Muscle layer of duodenum (tissue), 2 donors: Measurements from ENCODE around the gene TEX22.

Source experiments
- H3K27ac ChIP-seq: one replicate; pipeline ENCODE4 v1.7.0; 2013; ENCODE audit warnings: mild to moderate bottlenecking, low read length
- H3K27me3 ChIP-seq: one replicate; pipeline ENCODE4 v1.7.0; 2013; ENCODE audit warnings: low read depth, mild to moderate bottlenecking, control low read depth, low read length
- H3K36me3 ChIP-seq, 2 donors: one replicate each; pipeline ENCODE4 v1.7.0; 2013; ENCODE audit warnings: low read length in 2 of 2, control low read depth in 1 of 2, mild to moderate bottlenecking in 1 of 2; ENCODE audit not compliant: insufficient read depth in 2 of 2, control insufficient read depth in 1 of 2
- H3K4me1 ChIP-seq, 2 donors: one replicate each; pipeline ENCODE4 v1.7.0; 2013; ENCODE audit warnings: low read length in 2 of 2, mild to moderate bottlenecking in 2 of 2, control low read depth in 1 of 2, moderate library complexity in 1 of 2; ENCODE audit not compliant: insufficient read depth in 2 of 2, control insufficient read depth in 1 of 2
- H3K4me3 ChIP-seq, 2 donors: one replicate each; pipeline ENCODE4 v1.7.0; 2013; ENCODE audit warnings: low read length in 2 of 2, low read depth in 1 of 2, mild to moderate bottlenecking in 1 of 2
- H3K9me3 ChIP-seq, 2 donors: one replicate each; pipeline ENCODE4 v1.7.0; 2013; ENCODE audit warnings: low read length in 2 of 2, control low read depth in 1 of 2, mild to moderate bottlenecking in 1 of 2; ENCODE audit not compliant: control insufficient read depth in 1 of 2
- donor health status: healthy.

TEX22 gene

DNA sequence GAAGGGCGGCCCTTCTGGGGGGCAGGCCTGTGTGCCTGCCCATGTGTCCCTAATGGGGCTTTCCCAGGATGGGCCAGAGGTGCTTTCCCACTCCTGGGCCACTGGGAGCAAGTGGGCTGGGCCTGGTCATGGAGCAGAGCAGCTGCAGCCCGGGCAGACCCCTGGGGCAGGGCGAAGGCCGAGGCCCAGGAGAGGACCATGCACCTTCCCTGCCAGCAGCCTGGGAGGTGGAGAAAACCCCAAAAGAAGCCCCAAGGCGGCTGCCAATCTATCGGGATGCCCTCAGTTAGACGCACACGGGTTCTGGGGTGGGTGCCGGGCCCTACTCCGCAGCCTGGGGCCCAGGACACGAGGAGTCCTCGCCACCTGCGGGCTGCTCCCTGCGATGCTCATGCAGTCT is 60.2 kb downstream of the TEX22 start:
- H3K4me1 ChIP-seq: no peaks in the 10 kb centered on the region
- H3K9me3 ChIP-seq: no peaks in the 10 kb centered on the region
- H3K27me3 ChIP-seq: no peaks in the 10 kb centered on the region
- H3K27ac ChIP-seq: no peak overlapping the region
- no peak overlapping the region for H3K4me3 ChIP-seq
- H3K36me3 ChIP-seq: peaks cover 13 to 66% of the 10 kb centered on the region in 2 donors

DNA sequence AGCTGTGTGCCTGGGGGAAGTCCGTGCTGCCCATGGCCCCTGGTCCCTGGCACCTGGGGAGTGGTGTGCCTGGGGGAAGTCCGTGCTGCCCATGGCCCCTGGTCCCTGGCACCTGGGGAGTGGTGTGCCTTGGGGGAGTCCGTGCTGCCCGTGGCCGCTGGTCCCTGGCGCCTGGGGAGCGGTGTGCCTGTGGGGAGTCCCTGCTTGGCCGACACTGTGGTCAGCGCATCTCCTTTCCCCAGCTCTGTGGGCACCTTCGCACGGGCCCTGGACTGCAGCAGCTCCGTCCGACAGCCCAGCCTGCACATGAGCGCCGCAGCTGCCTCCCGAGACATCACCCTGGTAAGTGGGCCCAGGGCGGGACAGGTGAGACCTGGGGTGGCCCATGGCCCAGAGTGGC is 61.8 kb downstream of the TEX22 start:
- peaks cover 13 to 70% of the 10 kb centered on the region in 2 donors for H3K36me3 ChIP-seq

DNA sequence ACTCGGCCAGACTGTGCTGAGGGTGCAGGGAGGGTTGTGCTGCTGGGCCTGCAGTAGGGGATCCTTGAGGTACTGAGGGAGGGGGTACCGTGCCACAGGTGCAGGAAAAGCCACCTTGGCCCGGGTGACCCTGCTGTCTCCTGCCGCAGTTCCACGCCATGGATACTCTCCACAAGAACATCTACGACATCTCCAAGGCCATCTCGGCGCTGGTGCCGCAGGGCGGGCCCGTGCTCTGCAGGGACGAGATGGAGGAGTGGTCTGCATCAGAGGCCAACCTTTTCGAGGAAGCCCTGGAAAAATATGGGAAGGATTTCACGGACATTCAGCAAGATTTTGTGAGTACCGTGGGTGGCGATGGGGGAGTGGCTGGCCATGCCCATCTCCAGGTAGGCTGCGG is 62.3 kb downstream of the TEX22 start:
- H3K4me1 ChIP-seq: no peaks in the 10 kb centered on the region
- no peak overlapping the region for H3K27ac ChIP-seq
- no peaks in the 10 kb centered on the region for H3K9me3 ChIP-seq
- no peaks in the 10 kb centered on the region for H3K27me3 ChIP-seq
- peaks cover 9 to 69% of the 10 kb centered on the region in 2 donors for H3K36me3 ChIP-seq
- no peak overlapping the region for H3K4me3 ChIP-seq

More for the DNA sequence above, 61.8 kb downstream of the TEX22 start:
- Histone ChIP-seq H3K27me3 (no peaks in the 10 kb centered on the region), H3K9me3 (no peaks in the 10 kb centered on the region), H3K4me1 (no peaks in the 10 kb centered on the region), H3K4me3 (no peak overlapping the region), H3K27ac (no peak overlapping the region)

DNA sequence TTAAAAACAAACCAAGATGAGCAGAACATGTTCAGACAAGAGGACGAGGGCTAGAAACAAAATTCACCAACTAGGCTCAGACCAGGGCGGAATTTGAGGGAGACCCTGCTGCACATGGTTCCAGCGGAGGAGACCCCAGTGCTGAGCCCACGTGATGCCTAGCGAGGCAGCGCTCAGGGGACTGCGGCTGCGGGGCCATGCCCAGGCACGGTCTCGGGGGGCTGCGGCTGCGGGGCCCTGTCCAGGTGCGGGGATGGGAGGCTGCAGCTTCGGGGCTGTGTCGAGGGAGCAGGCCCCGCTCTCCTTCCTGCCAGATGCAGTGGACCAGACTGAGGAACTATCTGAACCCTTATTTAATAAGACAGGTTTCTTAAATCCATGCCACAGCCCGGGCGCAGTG is 63.6 kb downstream of the TEX22 start:
- H3K36me3 ChIP-seq: peaks cover 4 to 68% of the 10 kb centered on the region in 2 donors
- no peak overlapping the region for H3K27ac ChIP-seq
- no peaks in the 10 kb centered on the region for H3K4me1 ChIP-seq
- no peaks in the 10 kb centered on the region for H3K27me3 ChIP-seq
- no peaks in the 10 kb centered on the region for H3K9me3 ChIP-seq
- H3K4me3 ChIP-seq: no peak overlapping the region
